Measurements from ENCODE around the gene HOXD3. TPM values are rescaled to one million over a fixed set of nuclear protein-coding genes. Genes with fewer than 3 reads are reported as not detected.

HOXD3 gene
- total RNA-seq, 2 experiments from 2014 or later, result not detected

- Mint-ChIP-seq H3K4me3 (peak overlapping the region; percentile 17), H3K27me3 (ENCODE audit: low read depth) (peaks cover 79% of the 10 kb centered on the region), H3K27ac (peak overlapping the region; percentile 37), H3K36me3 (ENCODE audit: low read depth) (peaks cover 6% of the 10 kb centered on the region), H3K4me1 (ENCODE audit: low read depth) (peaks cover 5% of the 10 kb centered on the region), H3K9me3 (ENCODE audit: insufficient read depth) (no peaks in the 10 kb centered on the region)
- no peak for DNase-seq
- ATAC-seq, result no peak
- ChIA-PET CTCF (interaction anchor here (1.5 to 2.1 kb wide), 3 partner anchors 37 to 291 kb away, joined by 3 to 7 read pairs (median 4); no protein-coding TSS in a partner anchor), POLR2A (no interaction called here)
These were observed 7.1 kb downstream of the HOXD3 start for GRCh38 chr2:176164201-176164600.

- ChIA-PET CTCF (interaction anchor here (1.5 to 2.1 kb wide), 3 partner anchors 37 to 290 kb away, joined by 3 to 7 read pairs (median 4); no protein-coding TSS in a partner anchor), POLR2A (no interaction called here)
- DNase-seq (no peak), ATAC-seq (no peak)
- Mint-ChIP-seq H3K4me3 (peak overlapping the region; percentile 42), H3K4me1 (ENCODE audit: low read depth) (peaks cover 2% of the 10 kb centered on the region), H3K9me3 (ENCODE audit: insufficient read depth) (no peaks in the 10 kb centered on the region), H3K36me3 (ENCODE audit: low read depth) (peaks cover 6% of the 10 kb centered on the region), H3K27ac (peak overlapping the region; percentile 37), H3K27me3 (ENCODE audit: low read depth) (peaks cover 80% of the 10 kb centered on the region)
These were observed 7.7 kb downstream of the HOXD3 start for GRCh38 chr2:176164611-176165369.

DNA sequence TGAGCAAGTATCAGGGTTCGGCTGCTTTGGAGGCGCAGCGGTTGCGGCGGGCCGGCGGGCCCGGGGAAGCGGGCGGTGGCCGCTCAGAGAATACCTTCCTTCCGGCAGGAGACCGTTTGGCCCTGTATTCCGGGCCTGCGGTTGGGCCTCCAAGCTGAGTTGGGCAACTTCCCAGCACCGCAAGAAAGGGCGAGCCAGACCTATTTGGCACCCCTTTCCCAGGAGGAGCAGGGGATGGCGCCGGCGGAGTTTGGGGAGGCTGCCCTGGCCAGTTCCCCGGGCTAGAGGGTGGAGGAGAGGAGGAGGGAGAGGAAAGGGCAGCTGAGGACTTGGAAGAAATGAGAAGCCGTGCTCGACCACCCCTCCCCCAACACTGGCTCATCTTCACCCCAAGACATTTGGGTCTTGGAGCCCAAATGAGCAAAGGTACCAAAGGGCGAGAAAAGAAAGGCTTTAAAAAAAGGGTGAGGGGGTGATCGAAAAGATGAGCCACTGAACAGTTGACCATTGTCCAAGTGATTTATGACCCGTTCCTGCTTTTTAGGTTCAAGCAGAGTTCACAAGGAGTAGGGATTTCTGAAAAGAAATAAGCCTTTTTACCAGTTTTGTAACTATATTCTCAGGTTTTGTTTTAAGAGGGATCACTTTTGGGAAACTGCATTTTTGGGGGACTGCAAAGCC lies 8.4 kb downstream of the HOXD3 start:
- ATAC-seq (no peak), DNase-seq (no peak)
- Mint-ChIP-seq H3K27me3 (ENCODE audit: low read depth) (peaks cover 78% of the 10 kb centered on the region), H3K4me3 (peak overlapping the region; percentile 42), H3K9me3 (ENCODE audit: insufficient read depth) (no peaks in the 10 kb centered on the region), H3K36me3 (ENCODE audit: low read depth) (peaks cover 4% of the 10 kb centered on the region), H3K27ac (no peak overlapping the region), H3K4me1 (ENCODE audit: low read depth) (peaks cover 2% of the 10 kb centered on the region)
- ChIA-PET POLR2A (no interaction called here), CTCF (interaction anchor here (1.3 to 2.1 kb wide), 3 partner anchors 38 to 68 kb away, joined by 3 to 7 read pairs (median 3); no protein-coding TSS in a partner anchor)

GRCh38 chr2:176166272-176166671 lies 9.2 kb downstream of the HOXD3 start:
- POLR2A ChIA-PET, result no interaction called here

GRCh38 chr2:176167398-176167797 lies 10.3 kb downstream of the HOXD3 start:
- no peak for ATAC-seq
- POLR2A ChIA-PET, result no interaction called here
- Mint-ChIP-seq H3K27me3 (ENCODE audit: low read depth) (peaks cover 74% of the 10 kb centered on the region), H3K4me1 (ENCODE audit: low read depth) (peaks cover 3% of the 10 kb centered on the region), H3K36me3 (ENCODE audit: low read depth) (peaks cover 3% of the 10 kb centered on the region), H3K4me3 (no peak overlapping the region), H3K27ac (no peak overlapping the region), H3K9me3 (ENCODE audit: insufficient read depth) (no peaks in the 10 kb centered on the region)
- CTCF ChIA-PET, result interaction anchor here (1.5 to 2.9 kb wide), 2 partner anchors 27 to 288 kb away, joined by 6 to 12 read pairs; no protein-coding TSS in a partner anchor
- no peak for DNase-seq

More at GRCh38 chr2:176166272-176166671, 9.2 kb downstream of the HOXD3 start:
- H3K27me3 Mint-ChIP-seq (ENCODE audit: low read depth), result peaks cover 76% of the 10 kb centered on the region
- CTCF ChIA-PET, result interaction anchor here (1.3 to 2.9 kb wide), 2 partner anchors 26 to 64 kb away, joined by 3 to 12 read pairs; no protein-coding TSS in a partner anchor
- no peaks in the 10 kb centered on the region for H3K9me3 Mint-ChIP-seq (ENCODE audit: insufficient read depth)
- no peak overlapping the region for H3K27ac Mint-ChIP-seq
- no peak for DNase-seq
- H3K36me3 Mint-ChIP-seq (ENCODE audit: low read depth), result peaks cover 3% of the 10 kb centered on the region
- H3K4me1 Mint-ChIP-seq (ENCODE audit: low read depth), result peaks cover 2% of the 10 kb centered on the region
- no peak overlapping the region for H3K4me3 Mint-ChIP-seq
- ATAC-seq, result no peak

DNA sequence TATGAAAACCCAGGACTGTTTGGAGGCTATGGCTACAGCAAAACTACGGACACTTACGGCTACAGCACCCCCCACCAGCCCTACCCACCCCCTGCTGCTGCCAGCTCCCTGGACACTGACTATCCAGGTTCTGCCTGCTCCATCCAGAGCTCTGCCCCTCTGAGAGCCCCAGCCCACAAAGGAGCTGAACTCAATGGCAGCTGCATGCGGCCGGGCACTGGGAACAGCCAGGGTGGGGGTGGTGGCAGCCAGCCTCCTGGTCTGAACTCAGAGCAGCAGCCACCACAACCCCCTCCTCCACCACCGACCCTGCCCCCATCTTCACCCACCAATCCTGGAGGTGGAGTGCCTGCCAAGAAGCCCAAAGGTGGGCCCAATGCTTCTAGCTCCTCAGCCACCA lies 12.1 kb downstream of the HOXD3 start:
- CTCF ChIA-PET, result interaction anchor here (1.3 to 2.9 kb wide), 2 partner anchors 29 to 469 kb away, joined by 3 to 12 read pairs; no protein-coding TSS in a partner anchor
- Mint-ChIP-seq H3K27me3 (ENCODE audit: low read depth) (peaks cover 73% of the 10 kb centered on the region), H3K4me3 (no peak overlapping the region), H3K27ac (no peak overlapping the region), H3K4me1 (ENCODE audit: low read depth) (peaks cover 5% of the 10 kb centered on the region), H3K9me3 (ENCODE audit: insufficient read depth) (no peaks in the 10 kb centered on the region), H3K36me3 (ENCODE audit: low read depth) (peaks cover 2% of the 10 kb centered on the region)
- POLR2A ChIA-PET, result no interaction called here
- no peak for DNase-seq
- ATAC-seq, result no peak

GRCh38 chr2:176169711-176170110 lies 12.6 kb downstream of the HOXD3 start:
- CTCF ChIA-PET, result interaction anchor here (1.3 kb wide), 1 partner anchor 469 kb away, joined by 3 read pairs; no protein-coding TSS in a partner anchor
- POLR2A ChIA-PET, result no interaction called here

DNA sequence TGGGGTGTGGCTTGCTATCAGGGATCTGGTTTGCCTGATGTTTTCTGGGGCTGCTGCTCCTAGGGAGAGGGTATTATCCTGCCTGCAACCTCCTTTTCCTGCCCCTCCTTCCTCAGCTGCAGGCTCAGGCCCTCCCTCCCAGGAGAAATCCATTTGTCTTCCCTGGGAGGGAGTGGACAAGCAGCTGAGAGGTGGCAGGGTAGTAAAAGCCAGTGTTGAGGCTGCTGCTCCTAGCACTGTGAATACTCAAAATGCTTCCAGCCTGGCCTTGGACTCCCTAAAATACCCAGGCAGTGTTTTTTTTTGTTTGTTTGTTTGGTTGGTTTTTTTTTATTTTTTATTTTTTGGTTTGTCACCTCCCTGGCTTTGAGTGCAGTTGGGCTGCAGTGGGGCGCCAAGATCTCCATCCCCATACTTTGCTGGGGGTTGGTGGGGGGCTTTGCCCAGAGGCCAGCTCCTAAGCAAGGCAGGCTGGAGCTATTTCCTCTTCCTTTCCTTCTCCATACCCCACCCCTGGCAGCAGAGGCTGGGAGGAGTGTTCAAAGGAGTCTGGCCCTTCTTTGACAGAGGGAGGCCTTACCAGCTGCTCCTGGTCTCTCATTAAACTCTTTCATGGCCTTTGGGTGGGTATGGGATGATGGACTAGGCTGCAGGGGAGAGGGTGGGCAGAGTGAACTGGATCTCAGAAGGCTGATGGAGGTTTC lies 13.6 kb downstream of the HOXD3 start:
- no peak for ATAC-seq
- H3K27ac Mint-ChIP-seq, result no peak overlapping the region
- H3K9me3 Mint-ChIP-seq (ENCODE audit: insufficient read depth), result no peaks in the 10 kb centered on the region
- H3K27me3 Mint-ChIP-seq (ENCODE audit: low read depth), result peaks cover 72% of the 10 kb centered on the region
- H3K36me3 Mint-ChIP-seq (ENCODE audit: low read depth), result no peaks in the 10 kb centered on the region
- H3K4me1 Mint-ChIP-seq (ENCODE audit: low read depth), result peaks cover 6% of the 10 kb centered on the region
- ChIA-PET CTCF (no interaction called here), POLR2A (no interaction called here)
- H3K4me3 Mint-ChIP-seq, result no peak overlapping the region
- DNase-seq, result no peak

More at GRCh38 chr2:176169711-176170110, 12.6 kb downstream of the HOXD3 start:
- Mint-ChIP-seq H3K9me3 (ENCODE audit: insufficient read depth) (no peaks in the 10 kb centered on the region), H3K27me3 (ENCODE audit: low read depth) (peaks cover 72% of the 10 kb centered on the region), H3K4me1 (ENCODE audit: low read depth) (peaks cover 4% of the 10 kb centered on the region), H3K4me3 (no peak overlapping the region), H3K36me3 (ENCODE audit: low read depth) (no peaks in the 10 kb centered on the region), H3K27ac (no peak overlapping the region)
- DNase-seq (no peak), ATAC-seq (no peak)

- Mint-ChIP-seq H3K4me1 (ENCODE audit: low read depth) (peaks cover 6% of the 10 kb centered on the region), H3K9me3 (ENCODE audit: insufficient read depth) (no peaks in the 10 kb centered on the region), H3K27ac (no peak overlapping the region), H3K4me3 (no peak overlapping the region), H3K36me3 (ENCODE audit: low read depth) (no peaks in the 10 kb centered on the region), H3K27me3 (ENCODE audit: low read depth) (peaks cover 73% of the 10 kb centered on the region)
- POLR2A ChIA-PET, result no interaction called here
- CTCF ChIA-PET, result no interaction called here
- ATAC-seq, result no peak
- DNase-seq, result no peak
These were observed 14.4 kb downstream of the HOXD3 start for GRCh38 chr2:176171351-176172006.

DNA sequence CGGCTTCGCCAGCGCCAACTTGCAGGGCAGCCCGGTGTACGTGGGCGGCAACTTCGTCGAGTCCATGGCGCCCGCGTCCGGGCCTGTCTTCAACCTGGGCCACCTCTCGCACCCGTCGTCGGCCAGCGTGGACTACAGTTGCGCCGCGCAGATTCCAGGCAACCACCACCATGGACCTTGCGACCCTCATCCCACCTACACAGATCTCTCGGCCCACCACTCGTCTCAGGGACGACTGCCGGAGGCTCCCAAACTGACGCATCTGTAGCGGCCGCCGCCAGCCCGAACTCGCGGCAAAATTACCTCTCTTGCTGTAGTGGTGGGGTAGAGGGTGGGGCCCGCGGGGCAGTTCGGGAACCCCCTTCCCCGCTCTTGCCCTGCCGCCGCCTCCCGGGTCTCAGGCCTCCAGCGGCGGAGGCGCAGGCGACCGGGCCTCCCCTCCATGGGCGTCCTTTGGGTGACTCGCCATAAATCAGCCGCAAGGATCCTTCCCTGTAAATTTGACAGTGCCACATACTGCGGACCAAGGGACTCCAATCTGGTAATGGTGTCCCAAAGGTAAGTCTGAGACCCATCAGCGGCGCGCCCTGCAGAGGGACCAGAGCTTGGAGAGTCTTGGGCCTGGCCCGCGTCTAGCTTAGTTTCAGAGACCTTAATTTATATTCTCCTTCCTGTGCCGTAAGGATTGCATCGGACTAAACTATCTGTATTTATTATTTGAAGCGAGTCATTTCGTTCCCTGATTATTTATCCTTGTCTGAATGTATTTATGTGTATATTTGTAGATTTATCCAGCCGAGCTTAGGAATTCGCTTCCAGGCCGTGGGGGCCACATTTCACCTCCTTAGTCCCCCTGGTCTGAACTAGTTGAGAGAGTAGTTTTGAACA lies 15.1 kb downstream of the HOXD3 start:
- no peak for DNase-seq
- peak overlapping the region; percentile 46 for H3K27ac Mint-ChIP-seq
- ChIA-PET CTCF (interaction anchor here (2.7 kb wide), 1 partner anchor 283 kb away, joined by 10 read pairs; no protein-coding TSS in a partner anchor), POLR2A (no interaction called here)
- H3K4me1 Mint-ChIP-seq (ENCODE audit: low read depth), result peaks cover 6% of the 10 kb centered on the region
- H3K27me3 Mint-ChIP-seq (ENCODE audit: low read depth), result peaks cover 73% of the 10 kb centered on the region
- H3K9me3 Mint-ChIP-seq (ENCODE audit: insufficient read depth), result no peaks in the 10 kb centered on the region
- no peak overlapping the region for H3K4me3 Mint-ChIP-seq
- ATAC-seq, result no peak
- no peaks in the 10 kb centered on the region for H3K36me3 Mint-ChIP-seq (ENCODE audit: low read depth)
